GM19099 (cell line): ENCODE results near the gene NNT.
A peak's percentile ranks its signal among the peaks of the same experiment; 100 is the strongest.

Experiments
- POLR2A ChIP-seq: IDR thresholded peaks from 3 replicates; pipeline ENCODE4 v1.6.1; 2011; ENCODE audit warnings: low read depth; ENCODE audit not compliant: insufficient read length; ENCODE audit errors: extremely low read depth

Gene NNT

GRCh38 chr5:43602461-43603343 lies at the start of gene NNT:
Gene NNT, plus strand, starts transcription at chr5:43603180. Its CDS starts 6,016 bp downstream, at chr5:43609196.
- peak; percentile 77 for TF ChIP-seq POLR2A

- TF ChIP-seq POLR2A, result no peak
Measured at GRCh38 chr5:43553381-43553780, 49.6 kb upstream of the NNT start.

- TF ChIP-seq POLR2A, result no peak
Measured at GRCh38 chr5:43554497-43554896, 48.5 kb upstream of the NNT start.

GRCh38 chr5:43555895-43556606 lies 46.9 kb upstream of the NNT start:
- no peak for TF ChIP-seq POLR2A

GRCh38 chr5:43556857-43557542 lies 46.0 kb upstream of the NNT start, which contains the start of gene PAIP1:
Gene PAIP1, minus strand, starts transcription at chr5:43557077. Its CDS starts 231 bp downstream, at chr5:43556846.
- TF ChIP-seq POLR2A, result peak; percentile 88

- TF ChIP-seq POLR2A, result no peak
Measured at GRCh38 chr5:43560128-43560527, 42.9 kb upstream of the NNT start.

- TF ChIP-seq POLR2A, result no peak
Measured at GRCh38 chr5:43561356-43561755, 41.6 kb upstream of the NNT start.

- no peak for TF ChIP-seq POLR2A
Measured at GRCh38 chr5:43563321-43563720, 39.7 kb upstream of the NNT start.

GRCh38 chr5:43564289-43564850 lies 38.6 kb upstream of the NNT start:
- no peak for TF ChIP-seq POLR2A

GRCh38 chr5:43565043-43565442 lies 37.9 kb upstream of the NNT start:
- no peak for TF ChIP-seq POLR2A

- TF ChIP-seq POLR2A, result no peak
Measured at GRCh38 chr5:43567967-43568366, 35.0 kb upstream of the NNT start.

- no peak for TF ChIP-seq POLR2A
Measured at GRCh38 chr5:43569236-43569746, 33.7 kb upstream of the NNT start.

GRCh38 chr5:43570450-43571158 lies 32.4 kb upstream of the NNT start:
- TF ChIP-seq POLR2A, result no peak

GRCh38 chr5:43571237-43571636 lies 31.7 kb upstream of the NNT start:
- TF ChIP-seq POLR2A, result no peak

GRCh38 chr5:43572357-43572756 lies 30.6 kb upstream of the NNT start:
- TF ChIP-seq POLR2A, result no peak

GRCh38 chr5:43573058-43573457 lies 29.9 kb upstream of the NNT start:
- no peak for TF ChIP-seq POLR2A
